ENCODE data around the gene DEFB108B.
"Not testable (repeated sequence)": the region's sequence is repeated elsewhere in the genome, so short reads cannot be mapped to it uniquely, and the experiment has no call there.

Gene DEFB108B

GRCh38 chr11:71813481-71814355, 19.3 kb upstream of the DEFB108B start:
- DNase-seq (ENCODE audit: insufficient read length, low spot score) (peak; percentile 54), FAIRE-seq (peak; percentile 21)

GRCh38 chr11:71821539-71821938, 11.5 kb upstream of the DEFB108B start:
- not testable (repeated sequence) for DNase-seq (ENCODE audit: insufficient read length, low spot score); FAIRE-seq

- not testable (repeated sequence) for FAIRE-seq; DNase-seq (ENCODE audit: insufficient read length, low spot score)
These were observed 3.8 kb upstream of the DEFB108B start for GRCh38 chr11:71829247-71829646.

GRCh38 chr11:71829686-71830085, 3.3 kb upstream of the DEFB108B start:
- not testable (repeated sequence) for FAIRE-seq; DNase-seq (ENCODE audit: insufficient read length, low spot score)

- FAIRE-seq; DNase-seq (ENCODE audit: insufficient read length, low spot score): not testable (repeated sequence)
These were observed 9.7 kb downstream of the DEFB108B start for GRCh38 chr11:71842720-71843119.

- DNase-seq (ENCODE audit: insufficient read length, low spot score); FAIRE-seq: not testable (repeated sequence)
These were observed 10.4 kb downstream of the DEFB108B start for GRCh38 chr11:71843355-71843754.

GRCh38 chr11:71843858-71844257, 10.9 kb downstream of the DEFB108B start:
- no peak for DNase-seq (ENCODE audit: insufficient read length, low spot score)
- FAIRE-seq = no peak

GRCh38 chr11:71853895-71854294, 20.9 kb downstream of the DEFB108B start:
- not testable (repeated sequence) for DNase-seq (ENCODE audit: insufficient read length, low spot score); FAIRE-seq

GRCh38 chr11:71855880-71856279, 22.9 kb downstream of the DEFB108B start:
- not testable (repeated sequence) for DNase-seq (ENCODE audit: insufficient read length, low spot score); FAIRE-seq

GRCh38 chr11:71860835-71861234, 27.8 kb downstream of the DEFB108B start:
- DNase-seq (ENCODE audit: insufficient read length, low spot score); FAIRE-seq: not testable (repeated sequence)

GRCh38 chr11:71863978-71864627, 31.1 kb downstream of the DEFB108B start:
- DNase-seq (ENCODE audit: insufficient read length, low spot score); FAIRE-seq: not testable (repeated sequence)

GRCh38 chr11:71867209-71867608, 34.2 kb downstream of the DEFB108B start:
- DNase-seq (ENCODE audit: insufficient read length, low spot score); FAIRE-seq: not testable (repeated sequence)

- DNase-seq (ENCODE audit: insufficient read length, low spot score); FAIRE-seq: not testable (repeated sequence)
These were observed 36.9 kb downstream of the DEFB108B start for GRCh38 chr11:71869931-71870330.

- FAIRE-seq; DNase-seq (ENCODE audit: insufficient read length, low spot score): not testable (repeated sequence)
These were observed 37.7 kb downstream of the DEFB108B start for GRCh38 chr11:71870661-71871060.

- FAIRE-seq; DNase-seq (ENCODE audit: insufficient read length, low spot score): not testable (repeated sequence)
These were observed 43.3 kb downstream of the DEFB108B start for GRCh38 chr11:71876262-71876661.

GRCh38 chr11:71878059-71878458, 45.1 kb downstream of the DEFB108B start, which contains the start of gene DEFB131B:
Gene DEFB131B (plus strand): TSS chr11:71878453. CDS start chr11:71878453, 0 bp downstream.
- FAIRE-seq; DNase-seq (ENCODE audit: insufficient read length, low spot score): not testable (repeated sequence)

GRCh38 chr11:71885806-71886205, 52.8 kb downstream of the DEFB108B start:
- not testable (repeated sequence) for FAIRE-seq; DNase-seq (ENCODE audit: insufficient read length, low spot score)

Data from GM19239 (cell line).